Measurements from ENCODE around the gene ACSM2B.
"Not testable (repeated sequence)": the region's sequence is repeated elsewhere in the genome, so short reads cannot be mapped to it uniquely, and the experiment has no call there.

The ACSM2B gene

DNA sequence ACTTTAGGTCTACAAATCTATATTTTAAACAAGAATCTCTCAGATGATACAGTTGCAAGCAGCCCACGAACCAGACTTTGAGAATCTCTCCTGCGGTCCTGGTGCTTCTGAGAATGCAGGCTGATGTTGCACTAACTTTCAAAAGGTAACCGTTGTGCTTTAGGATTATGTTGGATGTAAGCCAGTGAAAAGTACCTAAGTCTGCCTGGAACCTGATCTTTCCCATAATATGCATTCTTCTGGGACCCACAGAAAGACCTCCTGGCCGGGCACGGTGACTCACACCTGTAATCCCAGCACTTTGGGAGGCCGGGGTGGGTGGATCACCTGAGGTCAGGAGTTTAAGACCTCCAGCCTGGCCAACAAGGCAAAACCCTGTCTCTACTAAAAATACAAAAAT is 13.3 kb upstream of the ACSM2B start:
- not testable (repeated sequence) for H3K36me3 ChIP-seq (ENCODE audit: insufficient read depth, low read depth, low read length); H3K4me1 ChIP-seq (ENCODE audit: insufficient read depth, low read length); H3K4me3 ChIP-seq (ENCODE audit: low read length); H3K9me3 ChIP-seq (ENCODE audit: insufficient read depth, low read depth, low read length); H3K27ac ChIP-seq (ENCODE audit: low read length); H3K9ac ChIP-seq (ENCODE audit: low read depth, low read length); H3K27me3 ChIP-seq (ENCODE audit: insufficient read depth, low read length)

GRCh38 chr16:20587645-20588074 is 11.5 kb upstream of the ACSM2B start:
- not testable (repeated sequence) for H3K4me1 ChIP-seq (ENCODE audit: insufficient read depth, low read length); H3K9ac ChIP-seq (ENCODE audit: low read depth, low read length); H3K27me3 ChIP-seq (ENCODE audit: insufficient read depth, low read length); H3K27ac ChIP-seq (ENCODE audit: low read length); H3K9me3 ChIP-seq (ENCODE audit: insufficient read depth, low read depth, low read length); H3K4me3 ChIP-seq (ENCODE audit: low read length); H3K36me3 ChIP-seq (ENCODE audit: insufficient read depth, low read depth, low read length)

DNA sequence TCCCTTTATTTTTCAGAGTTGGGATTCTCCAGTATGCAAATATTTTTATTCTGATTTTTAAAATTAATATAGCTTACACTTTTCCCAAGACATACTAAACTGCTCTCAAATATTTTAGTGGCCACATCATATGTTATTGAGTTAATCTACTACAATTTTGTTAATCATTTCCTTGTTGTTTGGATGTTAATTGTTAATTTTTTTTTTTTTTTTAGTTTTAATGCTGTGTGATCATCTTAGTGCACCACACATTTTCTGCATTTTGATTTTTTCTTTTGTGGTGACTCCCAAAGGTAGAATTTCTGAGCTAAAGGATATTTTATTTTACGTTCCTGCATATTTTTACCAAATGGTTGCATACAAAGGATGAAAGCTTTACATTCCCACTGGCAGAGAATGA is 10.5 kb upstream of the ACSM2B start:
- not testable (repeated sequence) for H3K27ac ChIP-seq (ENCODE audit: low read length); H3K9me3 ChIP-seq (ENCODE audit: insufficient read depth, low read depth, low read length); H3K4me3 ChIP-seq (ENCODE audit: low read length); H3K4me1 ChIP-seq (ENCODE audit: insufficient read depth, low read length); H3K27me3 ChIP-seq (ENCODE audit: insufficient read depth, low read length); H3K36me3 ChIP-seq (ENCODE audit: insufficient read depth, low read depth, low read length); H3K9ac ChIP-seq (ENCODE audit: low read depth, low read length)

DNA sequence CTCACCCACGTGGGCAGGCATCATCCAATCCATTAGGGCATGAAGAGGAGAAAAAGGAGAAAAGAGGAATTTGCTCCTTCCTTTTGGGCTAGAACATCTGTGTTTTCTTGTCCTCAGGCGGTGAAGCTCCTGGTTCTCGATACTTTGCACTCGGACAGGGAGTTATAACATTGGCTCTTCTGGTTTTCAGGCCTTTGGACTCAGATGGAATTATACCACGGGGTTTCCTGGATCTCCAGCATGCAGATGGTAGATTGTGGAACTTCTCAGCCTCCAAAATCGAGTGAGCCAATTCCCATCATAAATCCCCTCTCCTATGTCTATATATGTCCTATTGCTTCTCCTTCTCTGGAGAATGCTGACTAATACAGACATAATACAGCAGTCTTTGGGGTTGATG is 9.9 kb upstream of the ACSM2B start:
- H3K4me3 ChIP-seq (ENCODE audit: low read length); H3K4me1 ChIP-seq (ENCODE audit: insufficient read depth, low read length): not testable (repeated sequence)

DNA sequence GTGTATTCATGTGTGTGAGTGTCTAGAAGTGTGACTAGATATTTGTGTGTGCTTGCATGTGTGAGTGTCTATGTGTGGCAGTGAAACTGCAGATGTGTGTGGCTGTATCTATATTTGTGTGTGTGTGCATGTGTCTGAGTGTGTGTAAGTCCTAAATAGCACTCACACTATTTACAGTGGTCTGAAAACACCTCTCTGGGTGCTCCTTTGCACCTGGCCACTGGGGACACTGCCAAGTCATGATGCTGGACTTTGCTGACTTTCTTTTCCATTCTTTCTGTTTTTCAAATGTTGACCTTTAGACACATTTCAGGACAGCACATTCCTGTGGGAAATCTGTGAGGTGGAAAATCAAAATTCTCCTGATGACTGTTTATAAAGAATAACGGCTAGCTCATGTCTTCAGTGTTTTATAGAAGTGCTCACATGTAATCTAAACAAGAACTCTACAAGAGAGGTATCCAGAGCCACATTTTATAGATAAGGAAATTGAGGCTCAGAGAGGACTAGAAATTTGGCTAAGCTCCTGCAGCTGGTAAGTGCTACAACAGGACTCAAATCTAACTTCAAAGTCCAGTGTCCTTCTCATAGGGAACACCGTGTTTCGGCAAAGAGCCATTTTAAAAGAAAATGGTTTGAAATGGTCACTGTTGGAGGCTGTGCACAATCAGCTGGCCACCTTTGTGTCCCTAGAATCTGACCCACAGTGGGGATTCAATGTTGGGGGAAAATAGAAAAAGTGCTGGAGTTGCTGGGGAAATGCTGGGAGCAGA is 4.5 kb upstream of the ACSM2B start:
- H3K27ac ChIP-seq (ENCODE audit: low read length); H3K27me3 ChIP-seq (ENCODE audit: insufficient read depth, low read length); H3K4me1 ChIP-seq (ENCODE audit: insufficient read depth, low read length); H3K36me3 ChIP-seq (ENCODE audit: insufficient read depth, low read depth, low read length); H3K9me3 ChIP-seq (ENCODE audit: insufficient read depth, low read depth, low read length); H3K4me3 ChIP-seq (ENCODE audit: low read length); H3K9ac ChIP-seq (ENCODE audit: low read depth, low read length): not testable (repeated sequence)

More for the DNA sequence above, 9.9 kb upstream of the ACSM2B start:
- H3K9me3 ChIP-seq (ENCODE audit: insufficient read depth, low read depth, low read length); H3K36me3 ChIP-seq (ENCODE audit: insufficient read depth, low read depth, low read length); H3K27ac ChIP-seq (ENCODE audit: low read length); H3K9ac ChIP-seq (ENCODE audit: low read depth, low read length); H3K27me3 ChIP-seq (ENCODE audit: insufficient read depth, low read length): not testable (repeated sequence)

GRCh38 chr16:20578091-20578490 is 1.9 kb upstream of the ACSM2B start:
- H3K9ac ChIP-seq (ENCODE audit: low read depth, low read length); H3K36me3 ChIP-seq (ENCODE audit: insufficient read depth, low read depth, low read length); H3K9me3 ChIP-seq (ENCODE audit: insufficient read depth, low read depth, low read length); H3K27me3 ChIP-seq (ENCODE audit: insufficient read depth, low read length); H3K27ac ChIP-seq (ENCODE audit: low read length); H3K4me3 ChIP-seq (ENCODE audit: low read length); H3K4me1 ChIP-seq (ENCODE audit: insufficient read depth, low read length): not testable (repeated sequence)

DNA sequence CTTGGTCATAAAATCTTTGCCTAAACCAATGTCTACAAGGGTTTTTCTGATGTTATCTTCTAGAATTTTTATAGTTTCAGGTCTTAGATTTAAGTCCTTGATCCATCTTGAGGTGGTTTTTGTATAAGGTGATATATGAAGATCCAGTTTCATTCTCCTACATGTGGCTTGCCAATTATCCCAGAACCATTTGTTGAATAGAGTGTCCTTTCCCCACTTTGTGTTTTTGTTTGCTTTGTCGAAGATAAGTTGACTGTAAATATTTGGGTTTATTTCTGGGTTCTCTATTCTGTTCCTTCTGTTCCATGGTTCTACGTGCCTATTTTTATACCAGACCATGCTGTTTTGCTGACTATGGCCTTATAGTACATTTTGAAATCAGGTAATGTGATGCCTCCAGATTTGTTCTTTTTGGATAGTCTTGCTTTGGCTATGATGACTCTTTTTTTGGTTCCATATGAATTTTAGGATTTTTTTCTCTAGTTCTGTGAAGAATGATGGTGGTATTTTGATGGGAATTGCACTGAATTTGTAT is 7.0 kb downstream of the ACSM2B start:
- not testable (repeated sequence) for H3K9ac ChIP-seq (ENCODE audit: low read depth, low read length); H3K4me1 ChIP-seq (ENCODE audit: insufficient read depth, low read length); H3K36me3 ChIP-seq (ENCODE audit: insufficient read depth, low read depth, low read length); H3K27me3 ChIP-seq (ENCODE audit: insufficient read depth, low read length); H3K4me3 ChIP-seq (ENCODE audit: low read length); H3K27ac ChIP-seq (ENCODE audit: low read length); H3K9me3 ChIP-seq (ENCODE audit: insufficient read depth, low read depth, low read length)

DNA sequence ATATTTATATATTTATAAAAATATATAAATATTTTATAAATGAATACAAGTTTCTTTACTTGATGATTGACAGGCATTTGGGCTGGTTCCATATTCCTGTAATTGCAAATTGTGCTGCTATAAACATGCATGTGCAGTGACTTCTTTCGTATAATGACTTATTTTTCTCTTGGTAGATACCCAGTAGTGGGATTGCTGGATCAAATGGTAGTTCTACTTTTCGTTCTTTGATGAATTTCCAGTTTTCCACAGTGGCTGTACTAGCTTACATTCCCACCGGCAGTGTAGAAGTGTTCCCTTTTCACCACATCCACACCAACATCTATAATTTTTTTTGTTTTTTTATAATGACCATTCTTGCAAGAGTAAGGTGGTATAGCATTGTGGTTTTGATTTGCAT is 7.8 kb downstream of the ACSM2B start:
- Histone ChIP-seq H3K9me3 (ENCODE audit: insufficient read depth, low read depth, low read length) (no peaks in the 10 kb centered on the region), H3K36me3 (ENCODE audit: insufficient read depth, low read depth, low read length) (no peaks in the 10 kb centered on the region), H3K4me1 (ENCODE audit: insufficient read depth, low read length) (no peaks in the 10 kb centered on the region), H3K9ac (ENCODE audit: low read depth, low read length) (no peak overlapping the region), H3K27ac (ENCODE audit: low read length) (no peak overlapping the region), H3K4me3 (ENCODE audit: low read length) (no peak overlapping the region), H3K27me3 (ENCODE audit: insufficient read depth, low read length) (no peaks in the 10 kb centered on the region)

GRCh38 chr16:20566864-20567263 is 9.3 kb downstream of the ACSM2B start:
- Histone ChIP-seq H3K27ac (ENCODE audit: low read length) (no peak overlapping the region), H3K4me3 (ENCODE audit: low read length) (no peak overlapping the region), H3K4me1 (ENCODE audit: insufficient read depth, low read length) (no peaks in the 10 kb centered on the region), H3K9ac (ENCODE audit: low read depth, low read length) (no peak overlapping the region), H3K9me3 (ENCODE audit: insufficient read depth, low read depth, low read length) (peaks cover 7% of the 10 kb centered on the region), H3K27me3 (ENCODE audit: insufficient read depth, low read length) (no peaks in the 10 kb centered on the region), H3K36me3 (ENCODE audit: insufficient read depth, low read depth, low read length) (no peaks in the 10 kb centered on the region)

GRCh38 chr16:20565334-20565733 is 10.8 kb downstream of the ACSM2B start:
- H3K36me3 ChIP-seq (ENCODE audit: insufficient read depth, low read depth, low read length); H3K9ac ChIP-seq (ENCODE audit: low read depth, low read length); H3K4me1 ChIP-seq (ENCODE audit: insufficient read depth, low read length); H3K9me3 ChIP-seq (ENCODE audit: insufficient read depth, low read depth, low read length); H3K4me3 ChIP-seq (ENCODE audit: low read length); H3K27ac ChIP-seq (ENCODE audit: low read length); H3K27me3 ChIP-seq (ENCODE audit: insufficient read depth, low read length): not testable (repeated sequence)

GRCh38 chr16:20564218-20564617 is 11.9 kb downstream of the ACSM2B start:
- H3K4me1 ChIP-seq (ENCODE audit: insufficient read depth, low read length); H3K4me3 ChIP-seq (ENCODE audit: low read length); H3K9me3 ChIP-seq (ENCODE audit: insufficient read depth, low read depth, low read length); H3K27me3 ChIP-seq (ENCODE audit: insufficient read depth, low read length); H3K36me3 ChIP-seq (ENCODE audit: insufficient read depth, low read depth, low read length); H3K27ac ChIP-seq (ENCODE audit: low read length); H3K9ac ChIP-seq (ENCODE audit: low read depth, low read length): not testable (repeated sequence)

DNA sequence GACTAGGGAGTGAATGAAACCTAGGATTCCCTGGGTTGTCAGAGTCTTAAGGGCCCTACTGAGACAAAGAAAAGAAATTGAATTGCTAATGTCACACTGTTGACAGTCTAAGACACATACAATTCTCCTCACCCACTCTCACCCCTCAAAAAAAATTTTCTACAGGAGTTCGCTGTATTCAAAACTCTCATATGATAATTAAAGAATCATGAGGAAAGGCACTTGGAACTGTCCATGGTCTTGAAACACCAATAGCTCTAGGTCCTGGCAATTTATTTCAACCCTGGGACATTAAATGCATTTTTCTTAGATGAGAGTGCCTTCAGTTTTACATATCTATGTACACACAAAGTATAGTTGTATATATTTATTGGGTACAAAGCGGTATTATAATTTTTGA is 20.5 kb downstream of the ACSM2B start:
- not testable (repeated sequence) for H3K4me3 ChIP-seq (ENCODE audit: low read length); H3K27me3 ChIP-seq (ENCODE audit: insufficient read depth, low read length); H3K36me3 ChIP-seq (ENCODE audit: insufficient read depth, low read depth, low read length); H3K4me1 ChIP-seq (ENCODE audit: insufficient read depth, low read length); H3K9ac ChIP-seq (ENCODE audit: low read depth, low read length); H3K27ac ChIP-seq (ENCODE audit: low read length); H3K9me3 ChIP-seq (ENCODE audit: insufficient read depth, low read depth, low read length)

All from iPS-20b (cell line).